K562 (cell line): ENCODE results near the gene DHX40. TPM values are rescaled to one million over a fixed set of nuclear protein-coding genes. Genes with fewer than 3 reads are reported as not detected.

Source experiments
- ARID1B ChIP-seq: fragments of 450-650 bp; IDR thresholded peaks from 2 replicates; pipeline ENCODE4 v1.6.1; 2016; ENCODE audit warnings: antibody characterized with exemption, mild to moderate bottlenecking, inconsistent platforms
- CBX8 ChIP-seq: fragments of 200-600 bp; sonication (generic); IDR thresholded peaks from 2 replicates; pipeline ENCODE4 v1.6.1; 2012; ENCODE audit warnings: borderline replicate concordance, mixed run types, low read depth, mild to moderate bottlenecking, moderate library complexity, mixed read lengths, low read length, control low read depth, inconsistent platforms; ENCODE audit not compliant: poor library complexity, severe bottlenecking; ENCODE audit errors: extremely low read depth
- CHCHD3 ChIP-seq: fragments of 250-450 bp; sonication (Bioruptor Pico); IDR thresholded peaks from 2 replicates; pipeline ENCODE4 v2.1.2; 2022; ENCODE audit warnings: mild to moderate bottlenecking
- DMBX1 ChIP-seq: fragments of 250-450 bp; sonication (Bioruptor Pico); IDR thresholded peaks from 2 replicates; pipeline ENCODE4 v1.8.0; 2022; ENCODE audit warnings: inconsistent platforms, mild to moderate bottlenecking, moderate library complexity, borderline replicate concordance
- EP400 ChIP-seq: fragments of 450-650 bp; IDR thresholded peaks from 2 replicates; pipeline ENCODE4 v1.6.1; 2017; ENCODE audit warnings: antibody characterized with exemption, mild to moderate bottlenecking, moderate library complexity
- ETV6 ChIP-seq, 3 experiments: fragments of 150-350 bp in 1 of 3; sonication (generic) in 1 of 3; formaldehyde crosslinking in 1 of 3; IDR thresholded peaks; 2 replicates each; pipeline versions ENCODE4 v1.6.1 to v1.8.0; 2014 to 2022; ENCODE audit warnings: borderline replicate concordance in 2 of 3, low read depth in 2 of 3, antibody characterized with exemption in 1 of 3, low read length in 1 of 3, mild to moderate bottlenecking in 1 of 3, missing genetic modification reagents in 1 of 3
- FOXJ3 ChIP-seq: sonication (generic); formaldehyde crosslinking; IDR thresholded peaks from 2 replicates; pipeline ENCODE4 v1.4.0; 2020; ENCODE audit warnings: mild to moderate bottlenecking, missing genetic modification reagents
- GABPA ChIP-seq: fragments of 200-800 bp; sonication (Bioruptor generic); conservative IDR thresholded peaks from 2 replicates; pipeline ENCODE4 v1.6.1; 2016; ENCODE audit warnings: low read depth, missing genetic modification characterization, missing compliant biosample characterization
- KDM1A ChIP-seq, 2 experiments: fragments of 450-650 bp; IDR thresholded peaks; 2 replicates each; pipeline ENCODE4 v1.6.1; 2016; ENCODE audit warnings: mild to moderate bottlenecking in 2 of 2
- PPARD ChIP-seq: fragments of 250-450 bp; sonication (Bioruptor Pico); IDR thresholded peaks from 2 replicates; pipeline ENCODE4 v1.8.0; 2022; ENCODE audit warnings: inconsistent platforms, mild to moderate bottlenecking, moderate library complexity
- TAF1 ChIP-seq: IDR thresholded peaks from 2 replicates; pipeline ENCODE4 v1.6.1; 2011; ENCODE audit warnings: mild to moderate bottlenecking, low read length, moderate library complexity; ENCODE audit not compliant: insufficient read depth, control insufficient read depth, severe bottlenecking; ENCODE audit errors: extremely low read depth
- TCF7 ChIP-seq: sonication (generic); IDR thresholded peaks from 2 replicates; pipeline ENCODE4 v1.6.1; 2016; ENCODE audit warnings: antibody characterized with exemption, borderline replicate concordance
- TFAM ChIP-seq: fragments of 250-450 bp; sonication (Bioruptor Pico); conservative IDR thresholded peaks from 2 replicates; pipeline ENCODE4 v1.5.0; 2021; ENCODE audit warnings: mild to moderate bottlenecking, moderate library complexity
- TRIM24 ChIP-seq, 2 experiments: fragments of 450-650 bp; IDR thresholded peaks; 2 replicates each; pipeline ENCODE4 v1.6.1; 2016
- ZNF239 ChIP-seq: fragments of 250-450 bp; sonication (Bioruptor Pico); IDR thresholded peaks from 2 replicates; pipeline ENCODE4 v1.4.0; 2020; ENCODE audit warnings: mild to moderate bottlenecking
- polyA plus RNA-seq, 8 experiments: library from polyadenylated mRNA; depleted of rRNA in 4 of 8; stranded (reverse) in 5 of 8; unstranded in 3 of 8; fragments of >200 nt; fragmentation: Nextera tagmentation in 2 of 8; fragmentation: Illumina TruSeq in 1 of 8; extraction: Ambion mirVana in 2 of 8; extraction: Trizol in 1 of 8; gene quantifications; 2 replicates each; pipeline versions ENCODE4 v1.2.1 to v1.2.3, GENCODE V29; 2011 to 2014; ENCODE audit warnings: inconsistent platforms in 1 of 8, missing spikeins in 1 of 8
- total RNA-seq, 7 experiments: library from RNA; depleted of rRNA in 6 of 7; stranded (reverse); fragments of >200 nt in 6 of 7; fragmentation: Illumina TruSeq in 2 of 7; extraction: Trizol in 2 of 7; gene quantifications; 2 replicates each; pipeline versions ENCODE4 v1.2.1 to v1.2.3, GENCODE V29; 2011 to 2021; ENCODE audit warnings: low replicate concordance in 1 of 7
- TF ChIP-seq, protein P1 (sequence below): fragments of 450-650 bp; formaldehyde crosslinking; IDR thresholded peaks from 2 replicates; pipeline ENCODE4 v1.4.0; 2022; ENCODE audit warnings: missing genetic modification characterization
- TF ChIP-seq, protein P2 (sequence below), 3 experiments: IDR thresholded peaks in 2 of 3; conservative IDR thresholded peaks in 1 of 3; 2 replicates each; pipeline ENCODE4 v1.5.1; 2011 to 2012; ENCODE audit warnings: low read length in 3 of 3, mild to moderate bottlenecking in 3 of 3, control low read depth in 2 of 3, improper control_type of control experiment in 1 of 3, inconsistent platforms in 1 of 3, low read depth in 1 of 3, mixed read lengths in 1 of 3, moderate library complexity in 1 of 3; ENCODE audit not compliant: insufficient read depth in 2 of 3
- TF ChIP-seq, protein P3 (sequence below): fragments of 150-350 bp; conservative IDR thresholded peaks from 2 replicates; pipeline ENCODE4 v1.6.1; 2014; ENCODE audit warnings: low read length

The DHX40 gene
- total and polyA plus RNA-seq, 9 of the 15 experiments (the other 6 are each of a cell fraction or from before 2014, with no cell fraction given) = 7.2 to 38.6 (median 18.7) TPM

DNA sequence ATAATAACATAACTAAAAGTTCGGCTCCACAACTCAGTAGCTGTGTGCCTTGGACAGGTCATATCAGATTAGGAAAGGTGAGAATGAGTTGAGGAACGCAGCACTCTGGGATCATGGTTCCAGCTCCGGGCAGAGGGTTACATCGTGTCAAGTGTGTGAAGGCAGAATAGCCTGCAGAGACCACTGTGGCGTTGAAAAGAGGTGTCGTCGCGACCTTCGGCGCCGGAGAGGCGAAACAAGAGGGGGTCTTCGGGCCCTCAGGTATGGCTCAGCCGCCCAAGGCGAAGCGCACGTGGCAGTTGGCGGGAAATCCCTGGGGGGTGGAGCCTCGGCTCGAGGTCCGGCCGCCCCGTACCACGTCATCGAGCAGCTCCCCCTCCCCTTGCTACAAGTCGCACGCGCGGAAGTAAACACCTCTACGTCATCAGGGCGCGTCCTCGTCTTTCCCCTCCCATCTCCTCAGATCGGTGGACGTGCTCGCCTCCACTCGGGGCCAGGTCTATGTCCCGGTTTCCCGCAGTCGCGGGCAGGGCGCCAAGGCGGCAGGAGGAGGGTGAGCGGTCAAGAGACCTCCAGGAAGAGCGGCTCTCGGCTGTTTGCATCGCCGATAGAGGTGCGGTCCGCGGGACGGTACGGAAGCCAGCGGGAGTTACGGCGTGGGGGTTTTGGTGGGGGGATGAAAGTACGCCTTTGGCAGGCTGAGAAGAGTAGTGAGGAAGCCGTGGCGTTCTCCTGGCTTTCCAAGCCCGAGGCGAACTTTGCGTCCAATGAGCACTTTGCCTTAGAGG is at the start of gene DHX40 (continued):
- TF ChIP-seq, protein P1, sequence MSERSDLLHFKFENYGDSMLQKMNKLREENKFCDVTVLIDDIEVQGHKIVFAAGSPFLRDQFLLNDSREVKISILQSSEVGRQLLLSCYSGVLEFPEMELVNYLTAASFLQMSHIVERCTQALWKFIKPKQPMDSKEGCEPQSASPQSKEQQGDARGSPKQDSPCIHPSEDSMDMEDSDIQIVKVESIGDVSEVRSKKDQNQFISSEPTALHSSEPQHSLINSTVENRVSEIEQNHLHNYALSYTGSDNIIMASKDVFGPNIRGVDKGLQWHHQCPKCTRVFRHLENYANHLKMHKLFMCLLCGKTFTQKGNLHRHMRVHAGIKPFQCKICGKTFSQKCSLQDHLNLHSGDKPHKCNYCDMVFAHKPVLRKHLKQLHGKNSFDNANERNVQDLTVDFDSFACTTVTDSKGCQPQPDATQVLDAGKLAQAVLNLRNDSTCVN = no peak
- peak; percentile 60 for TF ChIP-seq TAF1
- TF ChIP-seq, protein P2, sequence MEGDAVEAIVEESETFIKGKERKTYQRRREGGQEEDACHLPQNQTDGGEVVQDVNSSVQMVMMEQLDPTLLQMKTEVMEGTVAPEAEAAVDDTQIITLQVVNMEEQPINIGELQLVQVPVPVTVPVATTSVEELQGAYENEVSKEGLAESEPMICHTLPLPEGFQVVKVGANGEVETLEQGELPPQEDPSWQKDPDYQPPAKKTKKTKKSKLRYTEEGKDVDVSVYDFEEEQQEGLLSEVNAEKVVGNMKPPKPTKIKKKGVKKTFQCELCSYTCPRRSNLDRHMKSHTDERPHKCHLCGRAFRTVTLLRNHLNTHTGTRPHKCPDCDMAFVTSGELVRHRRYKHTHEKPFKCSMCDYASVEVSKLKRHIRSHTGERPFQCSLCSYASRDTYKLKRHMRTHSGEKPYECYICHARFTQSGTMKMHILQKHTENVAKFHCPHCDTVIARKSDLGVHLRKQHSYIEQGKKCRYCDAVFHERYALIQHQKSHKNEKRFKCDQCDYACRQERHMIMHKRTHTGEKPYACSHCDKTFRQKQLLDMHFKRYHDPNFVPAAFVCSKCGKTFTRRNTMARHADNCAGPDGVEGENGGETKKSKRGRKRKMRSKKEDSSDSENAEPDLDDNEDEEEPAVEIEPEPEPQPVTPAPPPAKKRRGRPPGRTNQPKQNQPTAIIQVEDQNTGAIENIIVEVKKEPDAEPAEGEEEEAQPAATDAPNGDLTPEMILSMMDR (IDR thresholded peaks at IDR 0.05 in 2 of 3, conservative IDR thresholded peaks at IDR 0.05 in 1 of 3; ENCODE audit: insufficient read depth in 2 of 3, low read depth in 1 of 3, low read length in 3 of 3) = no peak; a peak in 1 of 6 replicates
- TF ChIP-seq TFAM (CRISPR knock-in tag) = no peak
- TF ChIP-seq EP400 = peak; percentile 94
- peak; percentile 70 for TF ChIP-seq ZNF239 (CRISPR knock-in tag)
- peak; percentile 97 for TF ChIP-seq DMBX1 (CRISPR knock-in tag)
- peak; percentile 79; the same call in 1 of the 2 replicates for TF ChIP-seq PPARD
- TF ChIP-seq TRIM24 (IDR thresholded peaks at IDR 0.05) = peak; percentile 92 to 94
- peak; percentile 66 for TF ChIP-seq GABPA
- no peak; a peak in 1 of 4 replicates for TF ChIP-seq ETV6 (IDR thresholded peaks at IDR 0.05; ENCODE audit: borderline replicate concordance in 1 of 2, low read depth in 2 of 2, low read length in 1 of 2)
- peak; percentile 95 for TF ChIP-seq ETV6 (CRISPR knock-in tag; IDR thresholded peaks at IDR 0.05; ENCODE audit: borderline replicate concordance)
- TF ChIP-seq TCF7 = no peak
- TF ChIP-seq, protein P3, sequence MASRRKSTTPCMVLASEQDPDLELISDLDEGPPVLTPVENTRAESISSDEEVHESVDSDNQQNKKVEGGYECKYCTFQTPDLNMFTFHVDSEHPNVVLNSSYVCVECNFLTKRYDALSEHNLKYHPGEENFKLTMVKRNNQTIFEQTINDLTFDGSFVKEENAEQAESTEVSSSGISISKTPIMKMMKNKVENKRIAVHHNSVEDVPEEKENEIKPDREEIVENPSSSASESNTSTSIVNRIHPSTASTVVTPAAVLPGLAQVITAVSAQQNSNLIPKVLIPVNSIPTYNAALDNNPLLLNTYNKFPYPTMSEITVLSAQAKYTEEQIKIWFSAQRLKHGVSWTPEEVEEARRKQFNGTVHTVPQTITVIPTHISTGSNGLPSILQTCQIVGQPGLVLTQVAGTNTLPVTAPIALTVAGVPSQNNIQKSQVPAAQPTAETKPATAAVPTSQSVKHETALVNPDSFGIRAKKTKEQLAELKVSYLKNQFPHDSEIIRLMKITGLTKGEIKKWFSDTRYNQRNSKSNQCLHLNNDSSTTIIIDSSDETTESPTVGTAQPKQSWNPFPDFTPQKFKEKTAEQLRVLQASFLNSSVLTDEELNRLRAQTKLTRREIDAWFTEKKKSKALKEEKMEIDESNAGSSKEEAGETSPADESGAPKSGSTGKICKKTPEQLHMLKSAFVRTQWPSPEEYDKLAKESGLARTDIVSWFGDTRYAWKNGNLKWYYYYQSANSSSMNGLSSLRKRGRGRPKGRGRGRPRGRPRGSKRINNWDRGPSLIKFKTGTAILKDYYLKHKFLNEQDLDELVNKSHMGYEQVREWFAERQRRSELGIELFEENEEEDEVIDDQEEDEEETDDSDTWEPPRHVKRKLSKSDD = no peak
- TF ChIP-seq CBX8 = no peak
- TF ChIP-seq CHCHD3 (CRISPR knock-in tag) = peak; percentile 86; the same call in 1 of the 2 replicates
- TF ChIP-seq FOXJ3 (CRISPR knock-in tag) = no peak
- peak; percentile 48; the same call in 1 of the 2 replicates for TF ChIP-seq ARID1B
- peak in 1 of 2 experiments; percentile 67; a peak in 1 of 4 replicates for TF ChIP-seq KDM1A (IDR thresholded peaks at IDR 0.05)
